BJ (cell line): Measurements from ENCODE around the gene SERPINA9. TPM values are rescaled to one million over a fixed set of nuclear protein-coding genes. Genes with fewer than 3 reads are reported as not detected.

Source experiments
- CTCF ChIA-PET: fragments of 350-600 bp; formaldehyde crosslinking; extraction: SDS; loops from one replicate; lab custom pipeline; 2021; ENCODE audit warnings: antibody characterized with exemption, inconsistent platforms; lab: Yijun Ruan, JAX
- POLR2A ChIA-PET: fragments of 300-600 bp; sonication (Branson Sonifier 250); formaldehyde crosslinking; extraction: SDS; loops from one replicate; lab custom pipeline; 2021; ENCODE audit warnings: antibody characterized with exemption; lab: Charles Lee
- DNase-seq: peaks from one replicate; pipeline ENCODE4 v3.0.0-alpha.2; 2011; ENCODE audit warnings: low read depth
- H3K27me3 ChIP-seq: 2 replicates; pipeline ENCODE4 v1.6.0; 2011; ENCODE audit warnings: low read length; ENCODE audit not compliant: control insufficient read depth, insufficient read depth
- H3K36me3 ChIP-seq: 2 replicates; pipeline ENCODE4 v1.5.1; 2011; ENCODE audit warnings: low read length; ENCODE audit not compliant: control insufficient read depth, insufficient read depth
- H3K4me3 ChIP-seq: 2 replicates; pipeline ENCODE4 v1.5.1; 2011; ENCODE audit warnings: low read depth, mild to moderate bottlenecking, control low read depth, low read length
- polyA plus RNA-seq: library from polyadenylated mRNA; depleted of rRNA; stranded (reverse); fragments of >200 nt; gene quantifications from 2 replicates; pipeline ENCODE4 v1.2.3, GENCODE V29; 2011
- TF ChIP-seq, protein P1 (sequence below): IDR thresholded peaks from 2 replicates; pipeline ENCODE4 v1.5.1; 2011; ENCODE audit warnings: low read depth, mild to moderate bottlenecking, control low read depth, inconsistent platforms, low read length, moderate library complexity; ENCODE audit not compliant: insufficient read depth

SERPINA9 gene
- polyA plus RNA-seq, 1 experiment, result 0.12 TPM

GRCh38 chr14:94509356-94509755 is 33.4 kb upstream of the SERPINA9 start, which contains the start of gene SERPINA12:
Gene SERPINA12 (minus strand): TSS chr14:94509469. CDS start chr14:94498397, 11,072 bp downstream.
- POLR2A ChIA-PET, result no interaction called here

DNA sequence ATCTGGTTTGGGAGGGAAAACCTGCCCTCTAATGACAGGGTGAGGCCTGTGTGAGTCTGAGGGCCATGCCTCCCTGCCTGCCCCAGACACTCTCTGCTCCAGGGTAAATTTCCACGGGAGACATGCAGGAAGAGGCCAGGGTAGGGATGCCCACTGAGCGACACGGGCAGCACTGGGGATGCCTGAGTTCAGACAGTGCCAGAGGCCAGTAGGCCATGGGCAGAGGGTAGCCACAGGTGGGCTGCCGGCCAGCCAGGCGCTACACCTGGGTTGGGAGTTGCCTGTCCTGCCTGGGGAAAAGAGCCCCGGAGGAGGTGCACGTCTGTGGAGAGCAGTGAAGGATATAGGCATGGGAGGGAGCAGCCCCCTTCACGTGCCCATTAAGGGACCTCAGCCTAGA is 29.6 kb upstream of the SERPINA9 start:
- ChIA-PET CTCF (no interaction called here), POLR2A (no interaction called here)
- TF ChIP-seq, protein P1, sequence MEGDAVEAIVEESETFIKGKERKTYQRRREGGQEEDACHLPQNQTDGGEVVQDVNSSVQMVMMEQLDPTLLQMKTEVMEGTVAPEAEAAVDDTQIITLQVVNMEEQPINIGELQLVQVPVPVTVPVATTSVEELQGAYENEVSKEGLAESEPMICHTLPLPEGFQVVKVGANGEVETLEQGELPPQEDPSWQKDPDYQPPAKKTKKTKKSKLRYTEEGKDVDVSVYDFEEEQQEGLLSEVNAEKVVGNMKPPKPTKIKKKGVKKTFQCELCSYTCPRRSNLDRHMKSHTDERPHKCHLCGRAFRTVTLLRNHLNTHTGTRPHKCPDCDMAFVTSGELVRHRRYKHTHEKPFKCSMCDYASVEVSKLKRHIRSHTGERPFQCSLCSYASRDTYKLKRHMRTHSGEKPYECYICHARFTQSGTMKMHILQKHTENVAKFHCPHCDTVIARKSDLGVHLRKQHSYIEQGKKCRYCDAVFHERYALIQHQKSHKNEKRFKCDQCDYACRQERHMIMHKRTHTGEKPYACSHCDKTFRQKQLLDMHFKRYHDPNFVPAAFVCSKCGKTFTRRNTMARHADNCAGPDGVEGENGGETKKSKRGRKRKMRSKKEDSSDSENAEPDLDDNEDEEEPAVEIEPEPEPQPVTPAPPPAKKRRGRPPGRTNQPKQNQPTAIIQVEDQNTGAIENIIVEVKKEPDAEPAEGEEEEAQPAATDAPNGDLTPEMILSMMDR, result no peak
- no peak for DNase-seq
- H3K36me3 ChIP-seq, result no peaks in the 10 kb centered on the region
- H3K27me3 ChIP-seq, result no peaks in the 10 kb centered on the region
- H3K4me3 ChIP-seq, result no peak overlapping the region

More at GRCh38 chr14:94509356-94509755, 33.4 kb upstream of the SERPINA9 start, which contains the start of gene SERPINA12:
- CTCF ChIA-PET, result interaction anchor here (1.8 kb wide), 1 partner anchor 40 kb away, joined by 4 read pairs; no protein-coding TSS in a partner anchor
- no peaks in the 10 kb centered on the region for H3K36me3 ChIP-seq
- TF ChIP-seq, protein P1, result no peak
- no peak for DNase-seq
- H3K4me3 ChIP-seq, result no peak within 1 kb of the TSS
- H3K27me3 ChIP-seq, result no peaks in the 10 kb centered on the region

DNA sequence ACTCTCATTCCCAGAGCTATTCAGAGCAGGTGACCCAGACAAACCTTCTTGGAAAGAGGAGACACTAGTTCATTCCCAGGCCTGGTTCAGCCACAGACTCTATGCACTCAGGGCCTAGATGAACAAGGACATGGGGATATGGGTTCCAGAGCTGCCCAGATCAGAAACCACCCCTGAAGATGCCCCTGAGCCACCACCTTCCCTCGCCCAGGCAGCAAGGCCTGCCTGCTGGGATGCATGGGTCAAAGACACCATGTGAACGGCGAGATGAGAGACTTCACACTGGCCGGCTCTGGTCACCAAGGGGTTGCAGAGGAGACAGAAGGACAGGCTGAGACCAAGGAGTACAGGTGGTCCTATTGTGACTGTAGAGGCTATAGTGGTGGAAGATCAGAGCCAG is 29.2 kb upstream of the SERPINA9 start:
- no peak overlapping the region for H3K4me3 ChIP-seq
- no peak for DNase-seq
- ChIA-PET CTCF (interaction anchor here (1.5 kb wide), 1 partner anchor 19 kb away, joined by 4 read pairs; no protein-coding TSS in a partner anchor), POLR2A (no interaction called here)
- no peaks in the 10 kb centered on the region for H3K27me3 ChIP-seq
- H3K36me3 ChIP-seq, result no peaks in the 10 kb centered on the region
- TF ChIP-seq, protein P1, result no peak

DNA sequence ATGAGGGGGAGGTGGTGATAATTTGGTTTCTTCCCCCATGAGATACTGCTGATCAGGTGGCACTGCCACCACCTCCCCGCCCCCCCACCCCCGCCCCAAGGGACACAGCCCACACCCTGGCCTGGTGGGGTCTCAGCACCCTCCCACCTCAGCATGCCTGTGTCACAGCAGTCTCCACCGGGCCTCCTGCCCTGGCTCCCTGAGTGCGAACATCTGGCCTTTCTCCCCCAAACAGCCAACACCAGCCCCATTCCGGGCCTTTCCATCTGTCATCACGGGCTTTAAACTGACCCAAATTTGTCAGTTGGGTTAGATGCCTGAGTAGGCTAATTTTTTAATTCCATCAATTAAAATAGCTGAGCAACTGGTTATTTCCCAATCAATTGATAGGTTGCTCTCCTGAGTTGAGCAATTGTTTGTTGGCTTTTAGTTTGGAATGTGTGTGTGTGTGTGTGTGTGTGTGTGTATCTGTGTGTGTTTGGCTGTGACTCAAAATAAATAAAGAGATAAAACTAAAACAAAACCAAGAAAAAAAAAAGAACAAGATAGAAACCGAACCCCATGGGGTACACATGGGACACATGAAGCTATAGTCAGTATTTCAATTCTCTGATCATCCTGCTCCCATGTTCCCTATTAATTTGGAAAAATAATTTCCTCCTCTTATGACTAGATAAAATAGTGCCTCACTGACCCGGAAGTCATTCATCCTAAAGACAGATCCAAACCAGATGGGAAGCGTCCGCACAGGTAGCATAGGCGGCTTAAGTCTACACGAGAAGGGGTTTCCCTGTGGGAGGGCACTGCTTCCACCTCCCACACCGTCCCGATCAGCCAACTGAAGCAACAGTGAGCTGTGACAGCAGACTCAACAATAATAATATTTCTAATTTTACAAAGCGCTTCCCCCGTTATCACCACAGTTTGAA is 25.9 kb upstream of the SERPINA9 start:
- TF ChIP-seq, protein P1, result no peak
- H3K36me3 ChIP-seq, result no peaks in the 10 kb centered on the region
- ChIA-PET POLR2A (no interaction called here), CTCF (interaction anchor here (6.6 kb wide), 1 partner anchor 15 kb away, joined by 37 read pairs; no protein-coding TSS in a partner anchor)
- H3K27me3 ChIP-seq, result no peaks in the 10 kb centered on the region
- no peak for DNase-seq
- no peak overlapping the region for H3K4me3 ChIP-seq

- DNase-seq, result no peak
- ChIA-PET POLR2A (no interaction called here), CTCF (interaction anchor here (6.6 kb wide), 1 partner anchor 13 kb away, joined by 37 read pairs; no protein-coding TSS in a partner anchor)
- Histone ChIP-seq H3K36me3 (no peaks in the 10 kb centered on the region), H3K27me3 (no peaks in the 10 kb centered on the region), H3K4me3 (no peak overlapping the region)
- TF ChIP-seq, protein P1, result no peak
Measured at GRCh38 chr14:94500264-94500663, 24.3 kb upstream of the SERPINA9 start.
